Liver (tissue), 9 donors: ENCODE measurements around the gene GPR26. TPM values are rescaled to one million over a fixed set of nuclear protein-coding genes. Genes with fewer than 3 reads are reported as not detected.

ENCODE experiments used
- DNase-seq: peaks from one replicate; pipeline ENCODE4 v3.0.0-alpha.2; 2017; ENCODE audit warnings: low spot score
- H3K27ac ChIP-seq, 2 donors: one replicate each; pipeline ENCODE4 v1.7.0; 2013; ENCODE audit warnings: inconsistent platforms in 2 of 2, low read length in 2 of 2, control low read depth in 1 of 2, low read depth in 1 of 2, mild to moderate bottlenecking in 1 of 2
- H3K27me3 ChIP-seq, 4 donors: one replicate each; pipeline versions ENCODE4 v1.6.1 to v1.7.0; 2013; ENCODE audit warnings: low read length in 3 of 4, inconsistent platforms in 1 of 4, mild to moderate bottlenecking in 1 of 4, moderate library complexity in 1 of 4; ENCODE audit not compliant: control insufficient read depth in 4 of 4, insufficient read depth in 4 of 4
- H3K36me3 ChIP-seq, 4 donors: one replicate each; pipeline versions ENCODE4 v1.6.1 to v1.7.0; 2013; ENCODE audit warnings: low read length in 3 of 4, mild to moderate bottlenecking in 3 of 4, low read depth in 1 of 4, moderate library complexity in 1 of 4; ENCODE audit not compliant: control insufficient read depth in 4 of 4, insufficient read depth in 3 of 4
- H3K4me1 ChIP-seq, 4 donors: one replicate each; pipeline versions ENCODE4 v1.6.1 to v1.7.0; 2013; ENCODE audit warnings: low read length in 3 of 4, mild to moderate bottlenecking in 3 of 4, moderate library complexity in 1 of 4; ENCODE audit not compliant: control insufficient read depth in 4 of 4, insufficient read depth in 4 of 4
- H3K4me3 ChIP-seq, 3 donors: one replicate each; pipeline versions ENCODE4 v1.6.1 to v1.7.0; 2013; ENCODE audit warnings: low read length in 3 of 3, control low read depth in 1 of 3, low read depth in 1 of 3, mild to moderate bottlenecking in 1 of 3
- H3K9ac ChIP-seq, 2 donors: one replicate each; pipeline ENCODE4 v1.7.0; 2013; ENCODE audit warnings: low read length in 2 of 2, mild to moderate bottlenecking in 2 of 2, moderate library complexity in 2 of 2, control low read depth in 1 of 2, low read depth in 1 of 2
- H3K9me3 ChIP-seq, 4 donors: one replicate each; pipeline versions ENCODE4 v1.6.1 to v1.7.0; 2013; ENCODE audit warnings: low read length in 3 of 4; ENCODE audit not compliant: control insufficient read depth in 4 of 4
- CTCF ChIP-seq: fragments of 150-350 bp; IDR thresholded peaks from 2 replicates; pipeline ENCODE4 v1.5.1; 2017; ENCODE audit warnings: improper control_type of control experiment, low read depth, low read length; ENCODE audit not compliant: missing input control
- EGR1 ChIP-seq, 2 donors: IDR thresholded peaks; 2 replicates each; pipeline ENCODE4 v1.6.1; 2016 to 2018; ENCODE audit warnings: antibody characterized with exemption in 2 of 2, low read depth in 2 of 2
- FOXA1 ChIP-seq: IDR thresholded peaks from 2 replicates; pipeline ENCODE4 v1.6.1; 2016; ENCODE audit warnings: antibody characterized with exemption
- FOXA2 ChIP-seq: IDR thresholded peaks from 2 replicates; pipeline ENCODE4 v1.6.1; 2016; ENCODE audit warnings: antibody characterized with exemption
- GABPA ChIP-seq, 2 donors: IDR thresholded peaks in 1 of 2; conservative IDR thresholded peaks in 1 of 2; 2 replicates each; pipeline ENCODE4 v1.6.1; 2016; ENCODE audit warnings: antibody characterized with exemption in 2 of 2, mild to moderate bottlenecking in 1 of 2, moderate library complexity in 1 of 2
- HNF4A ChIP-seq, 2 donors: conservative IDR thresholded peaks; 2 replicates each; pipeline ENCODE4 v1.6.1; 2016; ENCODE audit warnings: antibody characterized with exemption in 2 of 2, mild to moderate bottlenecking in 2 of 2
- HNF4G ChIP-seq: IDR thresholded peaks from 2 replicates; pipeline ENCODE4 v1.6.1; 2016; ENCODE audit warnings: antibody characterized with exemption
- JUND ChIP-seq, 2 donors: IDR thresholded peaks; 2 replicates each; pipeline ENCODE4 v1.6.1; 2016; ENCODE audit warnings: antibody characterized with exemption in 2 of 2
- NR2F2 ChIP-seq: IDR thresholded peaks from 2 replicates; pipeline ENCODE4 v1.6.1; 2016; ENCODE audit warnings: antibody characterized with exemption
- RAD21 ChIP-seq, 2 donors: IDR thresholded peaks; 2 replicates each; pipeline ENCODE4 v1.6.1; 2016; ENCODE audit warnings: antibody characterized with exemption in 2 of 2, mild to moderate bottlenecking in 2 of 2
- REST ChIP-seq: IDR thresholded peaks from 2 replicates; pipeline ENCODE4 v1.6.1; 2016; ENCODE audit warnings: antibody characterized with exemption, mild to moderate bottlenecking
- RXRA ChIP-seq, 2 donors: IDR thresholded peaks; 2 replicates each; pipeline ENCODE4 v1.6.1; 2017 to 2018; ENCODE audit warnings: antibody characterized with exemption in 2 of 2, mild to moderate bottlenecking in 1 of 2
- SP1 ChIP-seq: IDR thresholded peaks from 2 replicates; pipeline ENCODE4 v1.6.1; 2018; ENCODE audit warnings: antibody characterized with exemption, mild to moderate bottlenecking
- TAF1 ChIP-seq: conservative IDR thresholded peaks from 2 replicates; pipeline ENCODE4 v1.6.1; 2016; ENCODE audit warnings: antibody characterized with exemption, mild to moderate bottlenecking
- YY1 ChIP-seq: IDR thresholded peaks from 2 replicates; pipeline ENCODE4 v1.6.1; 2016; ENCODE audit warnings: antibody characterized with exemption, mild to moderate bottlenecking
- ZBTB33 ChIP-seq: IDR thresholded peaks from 2 replicates; pipeline ENCODE4 v1.6.1; 2016; ENCODE audit warnings: antibody characterized with exemption
- WGBS: extraction: QIAGEN DNeasy Blood & Tissue Kit; methylation state at CpG from one replicate; pipeline ENCODE4 v1.1.7; 2013; 5-methylcytosine and 5-hydroxymethylcytosine counted together
- polyA plus RNA-seq, 2 donors: library from polyadenylated mRNA; stranded (reverse) in 1 of 2; unstranded in 1 of 2; fragments of 200-250 nt in 1 of 2; fragments of >200 nt in 1 of 2; fragmentation: Nextera tagmentation in 1 of 2; extraction: Ambion mirVana in 1 of 2; gene quantifications; one replicate each; pipeline versions ENCODE4 v1.2.1 to v1.2.3, GENCODE V29; 2013 to 2015
- total RNA-seq, 2 donors: library from RNA; depleted of rRNA; stranded (reverse); fragments of >200 nt; gene quantifications; one replicate each; pipeline ENCODE4 v1.2.3, GENCODE V29; 2014
- TF ChIP-seq, protein P1 (sequence below): IDR thresholded peaks from 2 replicates; pipeline ENCODE4 v1.6.1; 2016; ENCODE audit warnings: antibody characterized with exemption
- TF ChIP-seq, protein P2 (sequence below): IDR thresholded peaks from 2 replicates; pipeline ENCODE4 v1.6.1; 2016; ENCODE audit warnings: antibody characterized with exemption
- donor health status: healthy.
- donor health status: healthy.
- donor health status: healthy.
- donor health status: healthy.
- donor health status: healthy.

Gene GPR26
- total and polyA plus RNA-seq, 4 donors, result not detected

DNA sequence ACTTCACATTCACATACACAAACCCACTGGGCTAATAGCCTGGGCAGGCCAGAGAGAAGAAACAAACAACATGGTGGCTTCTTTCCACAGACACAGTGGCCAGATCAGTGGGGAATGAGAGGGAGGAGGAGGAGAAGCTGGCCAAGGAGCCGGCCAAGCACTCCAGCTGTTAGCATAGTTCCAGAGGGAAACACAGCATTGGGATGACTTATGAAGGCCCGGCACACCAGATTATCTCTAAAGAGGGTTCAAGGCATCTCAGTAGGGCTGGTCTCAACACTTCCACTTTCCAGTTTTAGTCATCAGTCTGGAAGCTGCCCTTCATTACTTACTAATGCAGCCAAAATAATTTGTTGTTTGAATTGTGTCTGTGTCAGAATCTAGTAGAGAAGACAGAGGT is 42.1 kb upstream of the GPR26 start:
- Histone ChIP-seq H3K27me3 (no peaks in the 10 kb centered on the region), H3K27ac (no peak overlapping the region), H3K4me3 (no peak overlapping the region), H3K9me3 (peaks cover 0 to 2% (median 0%) of the 10 kb centered on the region in 4 donors), H3K4me1 (no peaks in the 10 kb centered on the region), H3K36me3 (no peaks in the 10 kb centered on the region), H3K9ac (no peak overlapping the region)
- TF ChIP-seq HNF4A (conservative IDR thresholded peaks at IDR 0.05), result no peak
- TF ChIP-seq, protein P1, sequence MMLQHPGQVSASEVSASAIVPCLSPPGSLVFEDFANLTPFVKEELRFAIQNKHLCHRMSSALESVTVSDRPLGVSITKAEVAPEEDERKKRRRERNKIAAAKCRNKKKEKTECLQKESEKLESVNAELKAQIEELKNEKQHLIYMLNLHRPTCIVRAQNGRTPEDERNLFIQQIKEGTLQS, result no peak
- no peak for TF ChIP-seq SP1
- no peak for TF ChIP-seq REST
- no peak for TF ChIP-seq NR2F2
- no peak for TF ChIP-seq YY1
- TF ChIP-seq CTCF, result no peak
- no peak for TF ChIP-seq TAF1
- TF ChIP-seq EGR1 (IDR thresholded peaks at IDR 0.05; ENCODE audit: low read depth in 2 of 2), result no peak
- no peak for TF ChIP-seq RXRA (IDR thresholded peaks at IDR 0.05)
- TF ChIP-seq JUND (IDR thresholded peaks at IDR 0.05), result no peak
- TF ChIP-seq RAD21 (IDR thresholded peaks at IDR 0.05), result no peak
- no peak for TF ChIP-seq GABPA (IDR thresholded peaks at IDR 0.05 in 1 of 2, conservative IDR thresholded peaks at IDR 0.05 in 1 of 2)
- no peak for TF ChIP-seq ZBTB33
- TF ChIP-seq FOXA1, result no peak
- DNase-seq, result no peak
- 73% methylated on average over 2 of the region's 2 CpGs for WGBS

DNA sequence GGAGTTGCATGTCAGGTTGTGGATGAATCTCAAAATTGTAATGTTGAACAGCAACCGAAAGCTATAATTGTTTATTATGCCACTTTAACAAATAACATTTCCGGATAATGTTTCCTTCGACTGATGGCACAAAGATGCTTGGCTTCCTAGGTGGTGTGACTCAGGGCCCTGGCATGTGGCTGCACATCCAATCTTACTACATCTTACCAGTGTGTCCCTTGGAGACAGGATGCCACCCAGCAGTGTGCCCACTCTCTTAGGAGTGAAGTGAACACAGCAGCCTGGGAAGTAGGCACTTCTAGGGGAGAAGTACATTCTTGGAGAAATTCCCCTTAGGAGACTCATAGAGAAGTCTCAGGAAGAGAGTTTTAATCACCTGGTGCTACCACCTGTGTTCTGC is 33.0 kb upstream of the GPR26 start:
- TF ChIP-seq SP1, result no peak
- no peak for TF ChIP-seq JUND (IDR thresholded peaks at IDR 0.05)
- no peak for TF ChIP-seq HNF4G
- no peak for TF ChIP-seq FOXA1
- TF ChIP-seq, protein P2, sequence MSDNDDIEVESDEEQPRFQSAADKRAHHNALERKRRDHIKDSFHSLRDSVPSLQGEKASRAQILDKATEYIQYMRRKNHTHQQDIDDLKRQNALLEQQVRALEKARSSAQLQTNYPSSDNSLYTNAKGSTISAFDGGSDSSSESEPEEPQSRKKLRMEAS, result no peak
- TF ChIP-seq HNF4A (conservative IDR thresholded peaks at IDR 0.05), result no peak
- TF ChIP-seq YY1, result no peak
- no peak for TF ChIP-seq REST
- no peak for TF ChIP-seq CTCF
- no peak for TF ChIP-seq FOXA2
- TF ChIP-seq GABPA (IDR thresholded peaks at IDR 0.05 in 1 of 2, conservative IDR thresholded peaks at IDR 0.05 in 1 of 2), result no peak
- Histone ChIP-seq H3K4me1 (no peaks in the 10 kb centered on the region), H3K4me3 (no peak overlapping the region), H3K27me3 (no peaks in the 10 kb centered on the region), H3K9ac (no peak overlapping the region), H3K27ac (no peak overlapping the region), H3K9me3 (peaks cover 0 to 7% (median 0%) of the 10 kb centered on the region in 4 donors), H3K36me3 (no peaks in the 10 kb centered on the region)
- no peak for DNase-seq
- 88% methylated on average over 3 of the region's 3 CpGs for WGBS
